K562 (cell line): Measurements from ENCODE around the gene TULP3. TPM values are rescaled to one million over a fixed set of nuclear protein-coding genes. Genes with fewer than 3 reads are reported as not detected.

ENCODE experiments used
- BCL6 ChIP-seq: fragments of 250-450 bp; sonication (Bioruptor Pico); IDR thresholded peaks from 2 replicates; pipeline ENCODE4 v1.4.0; 2020
- BRD9 ChIP-seq: fragments of 450-650 bp; IDR thresholded peaks from 2 replicates; pipeline ENCODE4 v1.6.1; 2018; ENCODE audit warnings: low read depth; ENCODE audit not compliant: partially characterized antibody
- CEBPG ChIP-seq, 3 experiments: fragments of 200-800 bp in 1 of 3; sonication (Bioruptor generic) in 1 of 3; sonication (generic) in 1 of 3; formaldehyde crosslinking in 1 of 3; IDR thresholded peaks in 2 of 3; conservative IDR thresholded peaks in 1 of 3; 2 replicates each; pipeline versions ENCODE4 v1.6.1 to v1.8.0; 2016 to 2022; ENCODE audit warnings: missing compliant biosample characterization in 2 of 3, missing genetic modification characterization in 2 of 3, mild to moderate bottlenecking in 1 of 3, missing genetic modification reagents in 1 of 3
- CEBPZ ChIP-seq: fragments of 150-350 bp; IDR thresholded peaks from 2 replicates; pipeline ENCODE4 v1.6.1; 2014; ENCODE audit warnings: low read depth, mild to moderate bottlenecking, low read length, borderline replicate concordance
- ELF2 ChIP-seq: fragments of 250-450 bp; sonication (Bioruptor Pico); IDR thresholded peaks from 2 replicates; pipeline ENCODE4 v1.5.0; 2021; ENCODE audit warnings: mild to moderate bottlenecking
- ETV1 ChIP-seq: fragments of 450-650 bp; conservative IDR thresholded peaks from 2 replicates; pipeline ENCODE4 v1.6.1; 2016; ENCODE audit warnings: missing genetic modification characterization, control low read depth, low read depth, missing compliant biosample characterization
- GMEB1 ChIP-seq: fragments of 250-450 bp; sonication (Bioruptor Pico); IDR thresholded peaks from 2 replicates; pipeline ENCODE4 v1.4.0; 2020; ENCODE audit warnings: mild to moderate bottlenecking
- GTF2E2 ChIP-seq: fragments of 200-800 bp; sonication (Bioruptor generic); IDR thresholded peaks from 2 replicates; pipeline ENCODE4 v1.6.1; 2016; ENCODE audit warnings: missing genetic modification characterization, missing compliant biosample characterization
- HDGF ChIP-seq: fragments of 450-650 bp; IDR thresholded peaks from 2 replicates; pipeline ENCODE4 v1.6.1; 2016
- HNRNPH1 ChIP-seq: fragments of 200-400 bp; formaldehyde crosslinking; optimal IDR thresholded peaks from 2 replicates; pipeline ENCODE3; 2017; ENCODE audit warnings: low read depth, mild to moderate bottlenecking, low read length, moderate library complexity
- MTA3 ChIP-seq: fragments of 450-650 bp; formaldehyde crosslinking; IDR thresholded peaks from 2 replicates; pipeline ENCODE4 v1.6.1; 2017; ENCODE audit warnings: mild to moderate bottlenecking, borderline replicate concordance
- NFATC3 ChIP-seq: fragments of 450-650 bp; IDR thresholded peaks from 2 replicates; pipeline ENCODE4 v1.6.1; 2017; ENCODE audit warnings: mild to moderate bottlenecking
- OTX1 ChIP-seq: fragments of 450-650 bp; formaldehyde crosslinking; IDR thresholded peaks from 2 replicates; pipeline ENCODE4 v1.4.0; 2022; ENCODE audit warnings: mild to moderate bottlenecking
- POLR2G ChIP-seq: fragments of 200-400 bp; formaldehyde crosslinking; IDR thresholded peaks from 2 replicates; pipeline ENCODE4 v1.6.1; 2017; ENCODE audit warnings: low read depth, mild to moderate bottlenecking, antibody characterized with exemption, low read length, moderate library complexity
- SMAD2 ChIP-seq: fragments of 150-350 bp; IDR thresholded peaks from 2 replicates; pipeline ENCODE4 v1.6.1; 2014; ENCODE audit warnings: low read depth, mild to moderate bottlenecking, low read length
- TFAM ChIP-seq: fragments of 250-450 bp; sonication (Bioruptor Pico); conservative IDR thresholded peaks from 2 replicates; pipeline ENCODE4 v1.5.0; 2021; ENCODE audit warnings: mild to moderate bottlenecking, moderate library complexity
- ZC3H8 ChIP-seq: fragments of 450-650 bp; IDR thresholded peaks from 2 replicates; pipeline ENCODE4 v1.6.1; 2017
- ZNF644 ChIP-seq: fragments of 200-800 bp; sonication (Bioruptor generic); IDR thresholded peaks from 2 replicates; pipeline ENCODE4 v1.6.1; 2016; ENCODE audit warnings: low read depth, missing genetic modification characterization, missing compliant biosample characterization
- ZNF707 ChIP-seq: fragments of 250-450 bp; sonication (Bioruptor Pico); conservative IDR thresholded peaks from 2 replicates; pipeline ENCODE4 v1.8.0; 2022; ENCODE audit warnings: inconsistent platforms, mild to moderate bottlenecking, moderate library complexity
- ZNF780A ChIP-seq: fragments of 250-450 bp; sonication (Bioruptor Pico); IDR thresholded peaks from 2 replicates; pipeline ENCODE4 v1.5.0; 2021; ENCODE audit warnings: mild to moderate bottlenecking
- polyA plus RNA-seq, 8 experiments: library from polyadenylated mRNA; depleted of rRNA in 4 of 8; stranded (reverse) in 5 of 8; unstranded in 3 of 8; fragments of >200 nt; fragmentation: Nextera tagmentation in 2 of 8; fragmentation: Illumina TruSeq in 1 of 8; extraction: Ambion mirVana in 2 of 8; extraction: Trizol in 1 of 8; gene quantifications; 2 replicates each; pipeline versions ENCODE4 v1.2.1 to v1.2.3, GENCODE V29; 2011 to 2014; ENCODE audit warnings: inconsistent platforms in 1 of 8, missing spikeins in 1 of 8
- total RNA-seq, 7 experiments: library from RNA; depleted of rRNA in 6 of 7; stranded (reverse); fragments of >200 nt in 6 of 7; fragmentation: Illumina TruSeq in 2 of 7; extraction: Trizol in 2 of 7; gene quantifications; 2 replicates each; pipeline versions ENCODE4 v1.2.1 to v1.2.3, GENCODE V29; 2011 to 2021; ENCODE audit warnings: low replicate concordance in 1 of 7
- TF ChIP-seq, protein P1 (sequence below), 2 experiments: fragments of 450-650 bp; conservative IDR thresholded peaks; 2 replicates each; pipeline ENCODE4 v1.6.1; 2017; ENCODE audit warnings: mild to moderate bottlenecking in 2 of 2, moderate library complexity in 2 of 2

The TULP3 gene
- total and polyA plus RNA-seq, 9 of the 15 experiments (the other 6 are each of a cell fraction or from before 2014, with no cell fraction given), result 3.6 to 13.3 (median 7.3) TPM

- TF ChIP-seq CEBPG (CRISPR knock-in tag; IDR thresholded peaks at IDR 0.05) (no peak), CEBPG (tag; conservative IDR thresholded peaks at IDR 0.05 in 1 of 2, IDR thresholded peaks at IDR 0.05 in 1 of 2) (no peak), TFAM (CRISPR knock-in tag) (no peak), ETV1 (tag) (no peak), ZNF780A (CRISPR knock-in tag) (no peak), CEBPZ (no peak), ELF2 (no peak), OTX1 (no peak), HNRNPH1 (no peak), NFATC3 (no peak), HDGF (no peak), SMAD2 (no peak), BCL6 (no peak), BRD9 (no peak), GMEB1 (CRISPR knock-in tag) (0 out of 2 replicates have a peak, but pooled peaks have one; percentile 16), ZNF707 (CRISPR knock-in tag) (no peak), POLR2G (peak; percentile 88), ZC3H8 (no peak), ZNF644 (tag) (no peak), GTF2E2 (no peak), MTA3 (no peak)
- TF ChIP-seq, protein P1, sequence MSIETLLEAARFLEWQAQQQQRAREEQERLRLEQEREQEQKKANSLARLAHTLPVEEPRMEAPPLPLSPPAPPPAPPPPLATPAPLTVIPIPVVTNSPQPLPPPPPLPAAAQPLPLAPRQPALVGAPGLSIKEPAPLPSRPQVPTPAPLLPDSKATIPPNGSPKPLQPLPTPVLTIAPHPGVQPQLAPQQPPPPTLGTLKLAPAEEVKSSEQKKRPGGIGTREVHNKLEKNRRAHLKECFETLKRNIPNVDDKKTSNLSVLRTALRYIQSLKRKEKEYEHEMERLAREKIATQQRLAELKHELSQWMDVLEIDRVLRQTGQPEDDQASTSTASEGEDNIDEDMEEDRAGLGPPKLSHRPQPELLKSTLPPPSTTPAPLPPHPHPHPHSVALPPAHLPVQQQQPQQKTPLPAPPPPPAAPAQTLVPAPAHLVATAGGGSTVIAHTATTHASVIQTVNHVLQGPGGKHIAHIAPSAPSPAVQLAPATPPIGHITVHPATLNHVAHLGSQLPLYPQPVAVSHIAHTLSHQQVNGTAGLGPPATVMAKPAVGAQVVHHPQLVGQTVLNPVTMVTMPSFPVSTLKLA (conservative IDR thresholded peaks at IDR 0.05), result peak; percentile 86 to 89
Measured at GRCh38 chr12:2890388-2891239, at the start of gene TULP3 (continued).
